K562 (cell line): ENCODE measurements around the gene DCUN1D2. TPM values are rescaled to one million over a fixed set of nuclear protein-coding genes. Genes with fewer than 3 reads are reported as not detected.

Experiments used
- ATAC-seq: fragments of 200-7000 bp; cut with Tn5 transposase; 3 replicates; pipeline ENCODE4 v1.9.1; 2020; ENCODE audit warnings: moderate library complexity
- BruUV-seq: library from RNA; stranded (reverse); fragments of 400-500 nt; replicated peaks from 2 replicates; lab custom pipeline; 2021; lab: Mats Ljungman, UMichigan
- CTCF ChIA-PET: fragments of 300-600 bp; formaldehyde crosslinking; extraction: SDS; loops from one replicate; lab custom pipeline; 2021; ENCODE audit warnings: low intra/inter-chr PET ratio; lab: Yijun Ruan, JAX
- POLR2A ChIA-PET: fragments of 300-600, 350-650 bp; sonication (Branson Sonifier 250); formaldehyde crosslinking; extraction: SDS; loops from one replicate; lab custom pipeline; 2021; ENCODE audit warnings: antibody characterized with exemption, inconsistent platforms; lab: Yijun Ruan, JAX
- DNase-seq, 4 experiments: peaks; one replicate each; pipeline versions ENCODE4 v3.0.0 to v3.0.0-alpha.2; 2011 to 2018; ENCODE audit warnings: low spot score in 3 of 4, mixed read lengths in 3 of 4; ENCODE audit errors: extremely low read depth in 1 of 4
- FAIRE-seq: peaks from 2 replicates; lab custom pipeline; 2011; peaks lifted over from hg19 to GRCh38; lab: Jason Lieb, UNC
- H2AFZ ChIP-seq: 2 replicates; pipeline ENCODE4 v1.6.0; 2011; ENCODE audit warnings: low read depth, low read length, control low read depth, inconsistent platforms
- H3K27ac ChIP-seq: fragments of 200-600 bp; 3 replicates; pipeline ENCODE4 v1.8.0; 2011; ENCODE audit warnings: low read depth, mild to moderate bottlenecking, control low read depth, inconsistent platforms, low read length, moderate library complexity, mixed read lengths; ENCODE audit errors: extremely low read depth
- H3K27me3 ChIP-seq, 2 experiments: fragments of 300-600 bp in 1 of 2; 2 replicates in 1 of 2; 3 replicates in 1 of 2; pipeline versions ENCODE4 v1.6.0 to v1.8.0; 2011; ENCODE audit warnings: inconsistent platforms in 2 of 2, low read length in 2 of 2, mild to moderate bottlenecking in 1 of 2, mixed read lengths in 1 of 2, moderate library complexity in 1 of 2; ENCODE audit not compliant: control insufficient read depth in 2 of 2, insufficient read depth in 2 of 2
- H3K36me3 ChIP-seq: fragments of 300-600 bp; 3 replicates; pipeline ENCODE4 v1.8.0; 2011; ENCODE audit warnings: mild to moderate bottlenecking, low read length, inconsistent platforms; ENCODE audit not compliant: control insufficient read depth, insufficient read depth
- H3K4me1 ChIP-seq, 2 experiments: fragments of 200-600 bp in 1 of 2; replicated peaks in 1 of 2; 2 replicates in 1 of 2; 3 replicates in 1 of 2; pipeline versions ENCODE4 v1.5.1 to v1.8.0; 2011; ENCODE audit warnings: inconsistent platforms in 2 of 2, low read length in 2 of 2, mild to moderate bottlenecking in 1 of 2, mixed read lengths in 1 of 2, moderate library complexity in 1 of 2; ENCODE audit not compliant: control insufficient read depth in 2 of 2, insufficient read depth in 2 of 2
- H3K4me2 ChIP-seq: 2 replicates; pipeline ENCODE4 v1.6.1; 2011; ENCODE audit warnings: low read length, control low read depth, inconsistent platforms, mixed read lengths; ENCODE audit not compliant: insufficient read depth
- H3K4me3 ChIP-seq: fragments of 200-600 bp; sonication (generic), shearing (Covaris generic); 2 replicates; pipeline ENCODE4 v1.5.1; 2016; ENCODE audit warnings: control low read depth, inconsistent platforms
- H3K79me2 ChIP-seq: fragments of 200-600 bp; 3 replicates; pipeline ENCODE4 v1.8.0; 2011; ENCODE audit warnings: low read length, inconsistent platforms; ENCODE audit not compliant: control insufficient read depth, insufficient read depth
- H3K9ac ChIP-seq, 2 experiments: 2 replicates each; pipeline versions ENCODE4 v1.6.0 to v1.6.1; 2011; ENCODE audit warnings: low read depth in 2 of 2, low read length in 2 of 2, control low read depth in 1 of 2, inconsistent platforms in 1 of 2, mild to moderate bottlenecking in 1 of 2, mixed read lengths in 1 of 2; ENCODE audit not compliant: insufficient read depth in 1 of 2
- H3K9me1 ChIP-seq: one replicate; pipeline ENCODE4 v1.6.0; 2011; ENCODE audit warnings: inconsistent platforms, mild to moderate bottlenecking, low read length, moderate library complexity; ENCODE audit not compliant: control insufficient read depth, insufficient read depth
- H3K9me3 ChIP-seq: replicated peaks from 2 replicates; pipeline ENCODE4 v1.5.1; 2011; ENCODE audit warnings: low read depth, low read length, inconsistent platforms; ENCODE audit not compliant: control insufficient read depth, insufficient read depth
- H4K20me1 ChIP-seq: replicated peaks from 2 replicates; pipeline ENCODE4 v1.6.1; 2011; ENCODE audit warnings: low read length, inconsistent platforms, mixed read lengths; ENCODE audit not compliant: control insufficient read depth, insufficient read depth
- E4F1 ChIP-seq: fragments of 250-450 bp; sonication (Bioruptor Pico); IDR thresholded peaks from 2 replicates; pipeline ENCODE4 v1.5.0; 2021; ENCODE audit warnings: mild to moderate bottlenecking, borderline replicate concordance
- SMARCA4 ChIP-seq: fragments of 450-650 bp; IDR thresholded peaks from 2 replicates; pipeline ENCODE4 v1.6.1; 2016
- TCF7 ChIP-seq: sonication (generic); IDR thresholded peaks from 2 replicates; pipeline ENCODE4 v1.6.1; 2016; ENCODE audit warnings: antibody characterized with exemption, borderline replicate concordance
- ZFPM2 ChIP-seq: fragments of 250-450 bp; sonication (Bioruptor Pico); IDR thresholded peaks from 2 replicates; pipeline ENCODE4 v1.5.1; 2022; ENCODE audit warnings: mild to moderate bottlenecking
- ZNF121 ChIP-seq: sonication (generic); formaldehyde crosslinking; conservative IDR thresholded peaks from 2 replicates; pipeline ENCODE4 v1.8.0; 2022; ENCODE audit warnings: missing genetic modification reagents
- ZNF133 ChIP-seq: fragments of 250-450 bp; sonication (Bioruptor Pico); IDR thresholded peaks from 2 replicates; pipeline ENCODE4 v1.4.0; 2020; ENCODE audit warnings: mild to moderate bottlenecking
- ZNF324 ChIP-seq: fragments of 250-450 bp; sonication (Bioruptor Pico); IDR thresholded peaks from 2 replicates; pipeline ENCODE4 v1.4.0; 2020; ENCODE audit warnings: mild to moderate bottlenecking
- ZNF518B ChIP-seq: fragments of 250-450 bp; sonication (Bioruptor Pico); IDR thresholded peaks from 2 replicates; pipeline ENCODE4 v1.5.0; 2021; ENCODE audit warnings: mild to moderate bottlenecking, moderate library complexity
- ZNF586 ChIP-seq: fragments of 450-650 bp; formaldehyde crosslinking; conservative IDR thresholded peaks from 2 replicates; pipeline ENCODE4 v1.4.0; 2020; ENCODE audit warnings: mild to moderate bottlenecking, moderate library complexity
- ZNF592 ChIP-seq: fragments of 450-650 bp; IDR thresholded peaks from 2 replicates; pipeline ENCODE4 v1.6.1; 2017; ENCODE audit warnings: antibody characterized with exemption, mild to moderate bottlenecking
- WGBS: fragments of 100-300 bp; shearing (Covaris generic); methylation state at CpG from one replicate; pipeline ENCODE4 v1.1.6; 2016; ENCODE audit warnings: low coverage, mixed read lengths; ENCODE audit not compliant: insufficient coverage; ENCODE audit errors: missing lambda C conversion rate; 5-methylcytosine and 5-hydroxymethylcytosine counted together
- in situ Hi-C: fragments of 300-500 bp; cut with MboI; formaldehyde crosslinking; loops from 4 replicates; pipeline ENCODE4 v1.15.0; 2018; ENCODE audit warnings: inconsistent platforms, mixed read lengths
- intact Hi-C: fragments of 100-400 bp; cut with micrococcal nuclease; formaldehyde crosslinking; loops from 2 replicates; pipeline ENCODE4 v1.14.2; 2022
- polyA plus RNA-seq, 8 experiments: library from polyadenylated mRNA; depleted of rRNA in 4 of 8; stranded (reverse) in 5 of 8; unstranded in 3 of 8; fragments of >200 nt; fragmentation: Nextera tagmentation in 2 of 8; fragmentation: Illumina TruSeq in 1 of 8; extraction: Ambion mirVana in 2 of 8; extraction: Trizol in 1 of 8; gene quantifications; 2 replicates each; pipeline versions ENCODE4 v1.2.1 to v1.2.3, GENCODE V29; 2011 to 2014; ENCODE audit warnings: inconsistent platforms in 1 of 8, missing spikeins in 1 of 8
- total RNA-seq, 7 experiments: library from RNA; depleted of rRNA in 6 of 7; stranded (reverse); fragments of >200 nt in 6 of 7; fragmentation: Illumina TruSeq in 2 of 7; extraction: Trizol in 2 of 7; gene quantifications; 2 replicates each; pipeline versions ENCODE4 v1.2.1 to v1.2.3, GENCODE V29; 2011 to 2021; ENCODE audit warnings: low replicate concordance in 1 of 7

Gene DCUN1D2
- total and polyA plus RNA-seq, 9 of the 15 experiments (the other 6 are each of a cell fraction or from before 2014, with no cell fraction given), result 2.1 to 16.8 (median 11.1) TPM

- Histone ChIP-seq H3K9me3 (no peaks in the 10 kb centered on the region), H3K27me3 (no peaks in the 10 kb centered on the region), H4K20me1 (no peaks in the 10 kb centered on the region), H3K4me1 (peaks cover 10 to 31% of the 10 kb centered on the region in 2 experiments; a peak in 4 of 5 replicates), H3K4me3 (no peak overlapping the region), H3K9me1 (peaks cover 3% of the 10 kb centered on the region), H3K36me3 (peaks cover 31% of the 10 kb centered on the region; the same call in 2 of the 3 replicates), H3K27ac (no peak overlapping the region), H3K9ac (no peak overlapping the region), H3K4me2 (no peak overlapping the region), H3K79me2 (peaks cover 9% of the 10 kb centered on the region; the same call in 2 of the 3 replicates), H2AFZ (no peak overlapping the region)
- FAIRE-seq (no peak), ATAC-seq (no peak), DNase-seq (no peak)
- 67% methylated on average over 9 of the region's 21 CpGs for WGBS
- in situ Hi-C loops, result no loop called here
- intact Hi-C loops, result no loop called here
- no TSS peak for BruUV-seq
- ChIA-PET POLR2A (no interaction called here), CTCF (no interaction called here)
- TF ChIP-seq ZFPM2 (no peak), ZNF518B (CRISPR knock-in tag) (no peak), ZNF324 (CRISPR knock-in tag) (no peak), TCF7 (no peak), ZNF592 (no peak), ZNF133 (CRISPR knock-in tag) (no peak), SMARCA4 (no peak), E4F1 (CRISPR knock-in tag) (no peak), ZNF121 (CRISPR knock-in tag) (no peak), ZNF586 (CRISPR knock-in tag) (no peak)
Observed at GRCh38 chr13:113510871-113511270, 20.4 kb upstream of the DCUN1D2 start.
